GM12801 (cell line): Measurements from ENCODE around the gene SSTR4.

ENCODE experiments used
- TF ChIP-seq, protein P1 (sequence below): IDR thresholded peaks from one replicate; pipeline ENCODE4 v1.5.1; 2011; ENCODE audit warnings: control low read depth; ENCODE audit not compliant: insufficient read length; ENCODE audit errors: extremely low read depth

SSTR4 gene

DNA sequence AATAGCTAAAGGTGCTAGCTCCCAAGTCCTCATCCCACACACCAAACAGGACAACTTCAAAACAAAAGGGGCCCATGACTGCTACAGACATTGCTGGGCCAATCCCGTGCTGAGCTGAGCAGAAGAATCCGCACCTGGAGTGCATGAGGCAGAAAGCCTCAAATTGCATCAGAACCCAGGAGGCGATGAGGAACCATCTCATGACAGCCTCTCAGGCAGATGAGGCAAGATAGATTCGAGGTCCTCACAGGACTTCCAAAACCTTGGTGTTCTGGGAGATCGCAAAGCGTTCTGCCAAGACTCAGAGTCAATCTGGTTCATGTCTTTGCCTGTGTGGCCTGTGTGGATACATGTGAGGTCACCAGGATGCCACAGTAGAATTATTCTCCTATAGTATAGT lies 32.8 kb upstream of the SSTR4 start:
- TF ChIP-seq, protein P1, sequence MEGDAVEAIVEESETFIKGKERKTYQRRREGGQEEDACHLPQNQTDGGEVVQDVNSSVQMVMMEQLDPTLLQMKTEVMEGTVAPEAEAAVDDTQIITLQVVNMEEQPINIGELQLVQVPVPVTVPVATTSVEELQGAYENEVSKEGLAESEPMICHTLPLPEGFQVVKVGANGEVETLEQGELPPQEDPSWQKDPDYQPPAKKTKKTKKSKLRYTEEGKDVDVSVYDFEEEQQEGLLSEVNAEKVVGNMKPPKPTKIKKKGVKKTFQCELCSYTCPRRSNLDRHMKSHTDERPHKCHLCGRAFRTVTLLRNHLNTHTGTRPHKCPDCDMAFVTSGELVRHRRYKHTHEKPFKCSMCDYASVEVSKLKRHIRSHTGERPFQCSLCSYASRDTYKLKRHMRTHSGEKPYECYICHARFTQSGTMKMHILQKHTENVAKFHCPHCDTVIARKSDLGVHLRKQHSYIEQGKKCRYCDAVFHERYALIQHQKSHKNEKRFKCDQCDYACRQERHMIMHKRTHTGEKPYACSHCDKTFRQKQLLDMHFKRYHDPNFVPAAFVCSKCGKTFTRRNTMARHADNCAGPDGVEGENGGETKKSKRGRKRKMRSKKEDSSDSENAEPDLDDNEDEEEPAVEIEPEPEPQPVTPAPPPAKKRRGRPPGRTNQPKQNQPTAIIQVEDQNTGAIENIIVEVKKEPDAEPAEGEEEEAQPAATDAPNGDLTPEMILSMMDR = no peak

GRCh38 chr20:23003077-23003635 lies 32.0 kb upstream of the SSTR4 start:
- TF ChIP-seq, protein P1 = no peak

DNA sequence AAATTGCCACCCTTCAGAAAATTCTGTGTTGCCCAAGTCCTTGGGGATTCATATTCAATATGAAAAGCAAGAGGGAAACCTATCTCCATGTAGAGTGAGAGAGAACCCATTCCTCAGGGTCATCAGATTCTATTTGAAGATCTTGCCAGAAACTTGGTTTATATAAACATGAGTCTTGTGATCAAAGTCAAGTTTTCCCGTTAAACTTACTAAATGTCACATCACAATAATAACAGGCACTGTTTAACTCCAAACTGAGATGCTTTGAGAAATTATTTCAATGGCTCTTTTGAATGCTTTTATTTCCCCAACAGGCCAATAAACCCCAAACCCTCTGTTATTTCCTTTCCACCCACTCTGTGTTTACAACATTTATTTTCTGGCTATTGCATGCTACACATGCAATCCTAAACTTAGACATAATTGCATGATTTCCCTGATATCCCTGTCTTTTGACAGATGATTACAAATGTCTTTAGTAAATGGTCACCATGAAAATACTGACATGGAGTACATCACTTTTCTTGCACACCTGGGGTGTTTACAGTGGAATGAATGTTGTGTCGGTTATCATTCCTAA lies 31.1 kb upstream of the SSTR4 start:
- TF ChIP-seq, protein P1 = no peak

GRCh38 chr20:23005776-23006175 lies 29.3 kb upstream of the SSTR4 start:
- TF ChIP-seq, protein P1 = no peak

DNA sequence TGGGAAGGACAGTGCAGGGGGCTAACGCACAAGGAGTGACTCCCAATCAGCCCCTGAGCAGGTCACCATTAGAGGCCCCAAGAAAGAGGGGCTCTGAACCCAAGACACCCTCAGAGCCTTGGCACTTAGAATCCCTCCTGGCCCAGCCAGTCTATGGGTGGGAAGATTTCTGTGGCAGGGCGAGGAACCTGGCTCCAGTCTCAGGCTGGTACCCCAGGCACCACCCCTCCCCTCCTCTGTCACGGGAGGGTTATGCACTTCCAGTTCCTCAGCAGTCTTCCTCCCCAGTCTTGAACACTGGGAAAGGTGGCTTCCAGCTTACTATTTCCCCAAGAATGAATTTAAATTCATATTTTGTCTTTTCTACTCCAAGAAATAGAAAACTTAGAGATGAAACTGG lies 27.6 kb upstream of the SSTR4 start:
- TF ChIP-seq, protein P1 = no peak

DNA sequence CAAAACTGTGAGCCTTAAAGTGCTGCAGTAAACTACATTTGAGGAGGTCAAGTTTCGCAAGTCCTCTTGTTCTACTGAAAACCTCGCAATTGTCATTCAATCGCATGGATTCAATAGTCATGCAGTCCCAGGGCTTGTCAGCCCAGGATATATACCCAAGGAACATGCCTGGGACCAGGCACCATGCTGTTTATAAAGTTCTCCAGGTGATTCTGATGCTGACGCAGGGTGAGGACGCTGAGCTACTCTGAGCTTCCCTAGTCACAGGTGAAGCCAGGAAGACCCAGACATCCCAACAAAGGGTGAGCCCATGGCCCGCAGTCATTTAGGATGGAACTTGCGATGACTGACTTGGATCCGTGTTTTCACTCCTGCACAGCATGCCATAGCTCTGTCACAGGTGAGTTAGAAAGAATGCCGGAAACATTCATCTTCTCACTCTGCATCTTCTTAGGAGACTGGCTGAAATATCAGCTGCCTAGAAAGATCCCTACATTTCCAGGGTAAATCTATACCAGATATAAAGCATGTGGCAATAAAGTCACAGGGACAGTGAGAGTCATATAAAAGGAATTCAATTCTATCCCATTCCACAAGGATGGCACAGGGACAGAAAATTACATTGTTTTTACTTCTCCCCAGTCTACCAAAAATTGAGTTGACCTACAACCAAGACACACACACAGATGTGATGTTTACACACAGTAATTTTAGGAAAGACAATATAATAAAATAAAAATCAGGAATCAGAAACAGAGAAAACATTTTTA lies 27.0 kb upstream of the SSTR4 start:
- TF ChIP-seq, protein P1 = no peak

GRCh38 chr20:23008667-23009066 lies 26.4 kb upstream of the SSTR4 start:
- TF ChIP-seq, protein P1 = no peak
